PFSK-1 (cell line): ENCODE measurements around the gene PKD1L1.

Experiments
- POLR2AphosphoS5 ChIP-seq: IDR thresholded peaks from 2 replicates; pipeline ENCODE4 v1.6.1; 2012; ENCODE audit warnings: low read depth, mild to moderate bottlenecking, control low read depth, low read length, moderate library complexity
- SIN3A ChIP-seq: IDR thresholded peaks from 2 replicates; pipeline ENCODE4 v1.6.1; 2012; ENCODE audit warnings: mild to moderate bottlenecking, low read length, moderate library complexity, borderline replicate concordance; ENCODE audit not compliant: insufficient read depth
- TAF1 ChIP-seq: IDR thresholded peaks from 2 replicates; pipeline ENCODE4 v1.6.1; 2012; ENCODE audit warnings: low read length, control low read depth, borderline replicate concordance; ENCODE audit not compliant: insufficient read depth
- TF ChIP-seq, protein P1 (sequence below), 2 experiments: IDR thresholded peaks; 2 replicates each; pipeline versions ENCODE4 v1.6.1 to v1.8.0; 2011 to 2012; ENCODE audit warnings: low read depth in 2 of 2, low read length in 2 of 2, control low read depth in 1 of 2, inconsistent platforms in 1 of 2, mild to moderate bottlenecking in 1 of 2, moderate library complexity in 1 of 2; ENCODE audit not compliant: insufficient read depth in 1 of 2

DNA sequence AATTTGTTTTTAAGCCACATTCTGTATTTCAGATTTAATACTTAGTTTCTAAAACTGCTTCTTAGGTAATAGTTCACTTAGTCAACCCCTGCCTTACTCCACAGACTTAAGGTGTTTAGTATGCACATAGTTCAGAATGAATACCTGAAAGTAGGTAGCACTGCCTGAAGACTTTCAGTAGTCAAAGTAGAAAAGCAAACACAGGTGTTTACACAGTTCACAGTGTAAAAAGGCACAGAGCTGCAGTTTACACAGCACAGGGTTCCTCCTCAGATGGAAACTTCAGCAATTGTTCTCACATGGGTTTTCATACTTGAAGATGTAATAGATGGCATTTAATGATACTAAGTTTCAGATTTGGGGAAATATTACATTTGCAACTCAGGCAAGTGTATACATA is 3.1 kb upstream of the PKD1L1 start:
- TF ChIP-seq, protein P1, sequence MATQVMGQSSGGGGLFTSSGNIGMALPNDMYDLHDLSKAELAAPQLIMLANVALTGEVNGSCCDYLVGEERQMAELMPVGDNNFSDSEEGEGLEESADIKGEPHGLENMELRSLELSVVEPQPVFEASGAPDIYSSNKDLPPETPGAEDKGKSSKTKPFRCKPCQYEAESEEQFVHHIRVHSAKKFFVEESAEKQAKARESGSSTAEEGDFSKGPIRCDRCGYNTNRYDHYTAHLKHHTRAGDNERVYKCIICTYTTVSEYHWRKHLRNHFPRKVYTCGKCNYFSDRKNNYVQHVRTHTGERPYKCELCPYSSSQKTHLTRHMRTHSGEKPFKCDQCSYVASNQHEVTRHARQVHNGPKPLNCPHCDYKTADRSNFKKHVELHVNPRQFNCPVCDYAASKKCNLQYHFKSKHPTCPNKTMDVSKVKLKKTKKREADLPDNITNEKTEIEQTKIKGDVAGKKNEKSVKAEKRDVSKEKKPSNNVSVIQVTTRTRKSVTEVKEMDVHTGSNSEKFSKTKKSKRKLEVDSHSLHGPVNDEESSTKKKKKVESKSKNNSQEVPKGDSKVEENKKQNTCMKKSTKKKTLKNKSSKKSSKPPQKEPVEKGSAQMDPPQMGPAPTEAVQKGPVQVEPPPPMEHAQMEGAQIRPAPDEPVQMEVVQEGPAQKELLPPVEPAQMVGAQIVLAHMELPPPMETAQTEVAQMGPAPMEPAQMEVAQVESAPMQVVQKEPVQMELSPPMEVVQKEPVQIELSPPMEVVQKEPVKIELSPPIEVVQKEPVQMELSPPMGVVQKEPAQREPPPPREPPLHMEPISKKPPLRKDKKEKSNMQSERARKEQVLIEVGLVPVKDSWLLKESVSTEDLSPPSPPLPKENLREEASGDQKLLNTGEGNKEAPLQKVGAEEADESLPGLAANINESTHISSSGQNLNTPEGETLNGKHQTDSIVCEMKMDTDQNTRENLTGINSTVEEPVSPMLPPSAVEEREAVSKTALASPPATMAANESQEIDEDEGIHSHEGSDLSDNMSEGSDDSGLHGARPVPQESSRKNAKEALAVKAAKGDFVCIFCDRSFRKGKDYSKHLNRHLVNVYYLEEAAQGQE (IDR thresholded peaks at IDR 0.05; ENCODE audit: insufficient read depth in 1 of 2, low read depth in 2 of 2, low read length in 2 of 2), result no peak
- TF ChIP-seq TAF1 (no peak), POLR2AphosphoS5 (no peak), SIN3A (no peak)
